SHP77 treated with DMSO at 0.1 percent for 48 hours (cell line): Measurements from ENCODE around the gene B4GALT4.
"Not testable (repeated sequence)": the region's sequence is repeated elsewhere in the genome, so short reads cannot be mapped to it uniquely, and the experiment has no call there.

Experiments
- DNase-seq: peaks from one replicate; lab custom pipeline; 2025; lab: John Stamatoyannopoulos, UW

B4GALT4 gene

GRCh38 chr3:119240591-119241434 is at the start of gene B4GALT4:
Gene B4GALT4, minus strand, starts transcription at chr3:119240878. Its CDS starts 10,779 bp downstream, at chr3:119230099.
- peak; percentile 43 for DNase-seq

GRCh38 chr3:119289404-119289770 is 48.7 kb upstream of the B4GALT4 start:
- DNase-seq, result no peak

GRCh38 chr3:119288669-119289403 is 48.2 kb upstream of the B4GALT4 start:
- DNase-seq, result no peak

GRCh38 chr3:119279584-119280243 is 39.0 kb upstream of the B4GALT4 start:
- no peak for DNase-seq

- DNase-seq, result no peak
Observed at GRCh38 chr3:119279101-119279554, 38.5 kb upstream of the B4GALT4 start.

GRCh38 chr3:119276680-119277079 is 36.0 kb upstream of the B4GALT4 start:
- no peak for DNase-seq

- not testable (repeated sequence) for DNase-seq
Observed at GRCh38 chr3:119270212-119270611, 29.5 kb upstream of the B4GALT4 start.

GRCh38 chr3:119261055-119261454 is 20.4 kb upstream of the B4GALT4 start:
- DNase-seq, result no peak

GRCh38 chr3:119259821-119260220 is 19.1 kb upstream of the B4GALT4 start:
- DNase-seq, result no peak

GRCh38 chr3:119258915-119259314 is 18.2 kb upstream of the B4GALT4 start:
- DNase-seq, result no peak

- DNase-seq, result no peak
Observed at GRCh38 chr3:119257654-119258410, 17.2 kb upstream of the B4GALT4 start.

GRCh38 chr3:119257111-119257510 is 16.4 kb upstream of the B4GALT4 start:
- no peak for DNase-seq

GRCh38 chr3:119255214-119255613 is 14.5 kb upstream of the B4GALT4 start:
- DNase-seq, result no peak

- no peak for DNase-seq
Observed at GRCh38 chr3:119245778-119246177, 5.1 kb upstream of the B4GALT4 start.

GRCh38 chr3:119243712-119244111 is 3.0 kb upstream of the B4GALT4 start:
- DNase-seq, result no peak

GRCh38 chr3:119243058-119243529 is 2.4 kb upstream of the B4GALT4 start:
- DNase-seq, result not testable (repeated sequence)

- not testable (repeated sequence) for DNase-seq
Observed at GRCh38 chr3:119242387-119243057, 1.8 kb upstream of the B4GALT4 start.

- DNase-seq, result no peak
Observed at GRCh38 chr3:119240101-119240590, 532 bp downstream of the B4GALT4 start.

GRCh38 chr3:119239206-119239820 is 1.4 kb downstream of the B4GALT4 start:
- no peak for DNase-seq

- no peak for DNase-seq
Observed at GRCh38 chr3:119238363-119238762, 2.3 kb downstream of the B4GALT4 start.
